GM18508 (cell line): ENCODE results near the gene TMEM232.

ENCODE experiments used
- ATAC-seq: cut with Tn5 transposase; IDR thresholded peaks from one replicate; pipeline ENCODE4 v1.9.1; 2021; ENCODE audit warnings: moderate number of reproducible peaks; ENCODE audit not compliant: insufficient read depth, unreplicated experiment

The TMEM232 gene

GRCh38 chr5:110634475-110634874, 92.0 kb downstream of the TMEM232 start:
- no peak for ATAC-seq

- ATAC-seq = no peak
These were observed 95.2 kb downstream of the TMEM232 start for GRCh38 chr5:110631236-110631635.

- no peak for ATAC-seq
These were observed 96.1 kb downstream of the TMEM232 start for GRCh38 chr5:110630350-110630749.

DNA sequence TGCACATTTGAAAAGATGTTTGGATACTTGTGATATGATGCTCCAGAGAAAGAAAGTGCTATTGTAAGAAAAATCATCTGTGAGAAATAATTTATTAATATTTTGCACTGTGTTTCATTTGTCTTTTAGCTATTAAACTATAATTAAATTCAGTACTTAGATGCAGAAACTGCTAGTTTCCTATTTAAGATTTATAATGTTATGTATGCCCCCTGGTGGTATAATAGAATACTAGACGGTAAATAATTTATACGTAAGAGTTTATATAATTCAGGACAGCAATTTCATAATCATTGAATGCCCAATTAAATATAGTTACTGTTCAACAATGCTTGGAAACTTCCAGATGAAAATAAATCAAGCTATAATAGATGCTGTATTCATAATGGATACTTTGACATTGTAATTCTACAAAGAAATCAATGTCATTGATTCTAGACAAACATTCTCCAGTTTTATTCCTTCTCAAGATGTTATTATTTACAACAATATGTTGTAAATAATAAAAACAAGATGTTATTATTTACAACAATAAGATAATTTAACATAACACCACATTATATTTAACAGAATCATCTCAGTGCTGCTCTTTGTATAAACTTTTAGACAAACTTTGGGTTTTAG, 101.0 kb downstream of the TMEM232 start:
- ATAC-seq = no peak

- ATAC-seq = no peak
These were observed 102.6 kb downstream of the TMEM232 start for GRCh38 chr5:110623874-110624273.

GRCh38 chr5:110618941-110619340, 107.5 kb downstream of the TMEM232 start:
- no peak for ATAC-seq

DNA sequence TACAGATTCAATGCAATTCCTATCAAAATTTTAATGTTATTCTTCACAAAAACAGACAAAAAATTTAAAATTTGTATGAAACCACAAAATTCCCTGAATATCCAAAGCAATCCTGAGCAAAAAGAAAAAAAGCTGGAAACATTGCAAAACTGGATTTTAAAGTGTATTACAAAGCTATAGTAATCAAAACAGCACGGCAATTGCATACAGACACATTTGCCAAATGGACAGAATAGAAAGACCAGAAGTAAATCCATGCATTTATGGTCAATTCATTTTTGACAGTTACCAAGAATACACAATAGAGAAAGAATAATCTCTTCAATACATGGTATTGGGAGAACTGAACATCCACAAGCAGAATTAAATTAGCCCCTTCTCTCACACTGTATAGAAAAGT, 110.5 kb downstream of the TMEM232 start:
- no peak for ATAC-seq

- no peak for ATAC-seq
These were observed 113.7 kb downstream of the TMEM232 start for GRCh38 chr5:110612794-110613247.

DNA sequence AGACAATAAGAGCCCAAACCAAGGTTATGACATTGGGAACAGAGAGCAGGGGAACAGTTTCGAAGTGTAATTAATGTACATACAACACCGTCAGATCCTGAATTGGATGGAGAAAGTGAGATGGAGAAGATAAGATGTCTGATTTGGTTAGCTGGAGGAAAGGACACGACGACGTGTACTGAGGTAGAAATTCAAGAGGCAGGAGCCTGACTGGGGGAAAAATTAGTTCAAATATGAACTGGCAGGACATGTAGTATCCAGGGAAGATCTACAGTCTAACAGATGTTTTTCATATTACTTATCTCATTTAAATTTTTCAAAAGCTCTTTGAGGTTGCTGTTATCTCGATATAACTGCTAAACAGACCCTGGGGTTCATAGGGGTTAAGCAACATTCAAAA, 114.7 kb downstream of the TMEM232 start:
- no peak for ATAC-seq

DNA sequence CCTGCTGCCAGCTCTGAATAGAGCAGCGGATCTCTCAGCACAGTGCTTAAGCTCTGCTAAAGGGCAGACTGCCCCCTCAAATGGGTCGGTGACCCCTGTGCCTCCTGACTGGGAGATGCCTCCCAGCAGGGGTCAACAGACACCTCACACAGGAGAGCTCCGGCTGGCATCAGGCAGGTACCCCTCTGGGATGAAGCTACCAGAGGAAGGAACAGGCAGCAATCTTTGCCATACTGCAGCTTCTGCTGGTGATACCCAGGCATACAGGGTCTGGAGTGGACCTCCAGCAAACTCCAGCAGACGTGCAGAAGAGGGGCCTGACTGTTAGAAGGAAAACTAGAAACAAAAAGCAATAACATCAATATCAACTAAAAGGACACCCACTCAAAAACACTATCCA, 131.6 kb downstream of the TMEM232 start:
- ATAC-seq = no peak

GRCh38 chr5:110590187-110590586, 136.3 kb downstream of the TMEM232 start:
- ATAC-seq = no peak

DNA sequence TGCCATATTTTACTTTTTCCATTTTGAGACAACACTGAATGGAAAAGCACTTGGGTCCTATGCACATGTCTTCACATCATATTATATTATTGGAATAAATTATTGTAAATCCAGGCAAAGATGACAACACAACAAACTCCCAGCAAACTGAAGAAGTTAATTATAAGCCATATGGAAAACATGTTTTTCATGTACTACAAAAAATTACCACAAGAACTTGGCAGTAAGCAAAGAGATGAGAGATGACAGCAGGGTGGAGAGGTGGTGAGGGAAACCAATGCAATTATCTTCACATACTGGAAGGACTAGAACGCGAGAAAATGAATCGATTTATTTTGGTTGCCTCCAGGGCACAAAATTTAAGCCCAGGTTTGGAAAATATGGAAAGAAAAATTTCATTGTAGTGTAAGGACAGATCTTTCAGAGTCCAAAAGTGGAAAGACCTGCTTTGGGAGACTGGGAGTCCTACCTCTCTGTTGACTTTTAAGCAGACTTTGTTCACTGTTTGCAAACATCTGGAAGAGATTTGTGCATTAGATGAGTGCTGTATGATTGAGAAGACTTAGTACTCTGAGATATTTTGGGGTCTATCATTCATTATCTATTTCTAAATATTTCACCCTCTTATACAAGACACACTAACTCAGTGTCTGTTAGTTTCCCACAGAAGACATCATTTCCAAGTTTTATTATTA, 138.0 kb downstream of the TMEM232 start:
- ATAC-seq = no peak

DNA sequence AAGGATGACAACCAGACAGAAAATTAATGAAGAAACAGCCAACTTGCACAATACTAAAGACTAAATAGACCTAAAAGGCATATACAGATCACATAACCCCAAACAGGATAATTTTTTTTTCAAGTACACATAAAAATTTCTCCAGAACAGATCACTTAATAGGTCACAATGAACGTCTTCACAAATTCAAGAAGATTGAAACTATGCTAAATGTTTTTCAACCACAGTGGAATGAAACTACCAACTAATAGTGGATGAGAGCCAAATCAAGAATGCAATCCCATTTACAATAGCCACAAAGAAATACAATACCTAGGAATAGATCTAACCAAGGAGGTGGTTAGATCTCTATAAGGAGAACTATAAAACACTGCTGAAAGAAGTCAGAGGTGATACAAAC, 145.8 kb downstream of the TMEM232 start:
- ATAC-seq = no peak

DNA sequence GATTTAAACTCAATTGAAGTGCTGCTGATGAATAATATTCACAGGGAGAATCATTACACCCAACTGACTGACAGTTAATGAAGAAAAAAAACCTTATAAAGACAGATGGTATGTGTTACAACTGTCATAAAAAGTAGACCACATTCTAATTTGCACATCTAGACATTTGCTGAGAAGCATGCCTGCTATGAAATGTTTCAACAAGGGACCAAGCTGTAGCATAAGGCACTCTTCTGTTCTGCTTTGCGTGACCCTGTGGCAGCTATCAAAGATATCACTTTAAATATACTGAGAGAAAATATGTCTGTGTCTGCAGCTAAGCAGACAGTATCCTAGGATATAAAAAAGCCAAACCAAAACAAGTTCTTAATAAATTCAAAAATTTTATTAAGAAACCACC, 153.7 kb downstream of the TMEM232 start:
- no peak for ATAC-seq

DNA sequence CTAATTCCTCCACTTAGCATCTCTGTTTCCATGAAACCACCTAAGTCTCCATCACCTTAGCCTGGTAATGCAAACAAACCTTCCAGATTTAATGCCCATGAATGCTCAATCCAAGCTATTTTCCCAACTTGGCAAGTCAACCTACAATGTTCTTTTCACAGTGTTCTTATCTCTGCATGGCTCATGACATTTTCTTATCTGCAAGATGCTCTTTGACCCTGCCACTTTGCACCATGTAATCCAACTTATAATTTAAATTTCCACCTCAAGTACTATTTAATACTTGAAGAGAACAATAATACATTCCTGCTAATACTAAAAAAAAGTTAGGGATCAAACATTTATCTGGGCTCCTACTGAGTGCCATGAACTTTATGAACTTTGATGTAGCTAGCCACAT, 164.3 kb downstream of the TMEM232 start:
- ATAC-seq = no peak

DNA sequence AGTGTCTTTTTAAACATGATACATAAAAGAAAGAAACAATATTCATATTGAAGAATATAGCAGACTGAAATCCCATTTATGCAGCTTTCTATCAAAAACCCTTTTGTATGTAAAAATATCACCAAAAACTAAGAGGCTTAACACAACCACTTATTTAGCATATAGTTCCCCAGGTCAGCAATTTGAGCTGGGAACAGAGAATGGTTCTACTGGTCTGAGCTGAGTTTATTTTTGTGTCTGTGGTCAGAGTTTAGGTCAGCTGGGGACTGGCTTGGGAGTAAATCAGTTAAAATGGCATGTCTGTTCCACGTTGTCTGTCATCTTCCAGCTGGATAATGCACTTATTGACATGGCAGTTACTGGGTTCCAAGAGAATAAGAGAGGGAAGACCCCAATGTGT, 165.0 kb downstream of the TMEM232 start:
- ATAC-seq = no peak

DNA sequence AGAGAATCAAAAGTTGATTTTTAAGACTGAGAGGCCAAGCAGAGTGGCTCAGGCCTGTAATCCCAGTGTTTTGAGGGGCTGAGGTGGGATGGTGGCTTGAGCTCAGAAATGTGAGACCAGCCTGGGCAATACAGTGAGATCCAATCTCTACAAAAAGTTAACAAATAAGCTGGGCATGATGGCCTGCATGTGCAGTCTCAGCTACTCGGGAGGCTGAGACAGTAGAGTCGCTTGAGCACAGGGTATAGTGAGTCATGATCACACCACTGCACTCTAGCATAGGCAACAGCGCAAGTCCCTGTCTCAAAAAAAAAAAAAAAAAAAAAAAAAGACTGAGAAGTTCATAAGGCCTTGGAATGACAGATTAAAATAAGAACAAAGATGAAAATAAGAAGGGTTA, 177.2 kb downstream of the TMEM232 start:
- ATAC-seq = no peak

GRCh38 chr5:110548171-110548570, 178.3 kb downstream of the TMEM232 start:
- ATAC-seq = no peak

DNA sequence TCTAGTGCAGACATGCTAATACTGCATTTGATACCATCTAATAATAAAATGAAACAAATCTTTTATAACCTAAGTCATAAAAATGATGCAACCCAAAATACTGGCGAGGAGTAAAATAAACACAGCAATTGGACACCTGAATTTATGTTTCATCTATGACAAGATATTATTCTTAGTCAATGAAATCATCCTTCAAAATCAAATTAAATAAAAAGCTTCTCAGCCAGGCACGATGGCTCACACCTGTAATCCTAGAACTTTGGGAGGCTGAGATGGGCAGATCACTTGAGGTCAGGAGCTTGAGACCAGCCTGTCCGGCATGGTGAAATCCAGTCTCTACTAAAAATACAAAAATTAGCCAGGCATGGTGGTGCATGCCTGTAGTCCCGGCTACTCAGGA, 179.0 kb downstream of the TMEM232 start:
- ATAC-seq = no peak

- ATAC-seq = no peak
These were observed 180.8 kb downstream of the TMEM232 start for GRCh38 chr5:110545716-110546115.

DNA sequence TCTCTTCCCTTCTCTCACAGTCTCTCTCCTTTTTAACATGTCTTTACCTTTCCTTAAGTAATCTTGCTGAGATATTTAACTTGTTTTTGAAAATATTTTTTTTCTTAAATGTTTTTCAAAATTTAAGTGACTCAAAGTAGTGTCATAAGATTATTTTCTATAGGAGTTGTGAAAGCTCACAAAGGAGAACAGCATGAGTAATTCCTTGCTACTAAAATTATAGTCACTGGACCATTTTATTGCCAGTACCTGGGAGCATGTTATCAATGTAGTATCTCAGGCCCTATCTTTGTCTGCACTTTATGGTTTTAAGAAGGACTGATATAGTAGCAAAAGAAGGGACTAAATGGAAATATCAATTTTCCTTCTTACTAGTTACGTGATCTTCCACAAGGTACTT, 181.9 kb downstream of the TMEM232 start:
- no peak for ATAC-seq

GRCh38 chr5:110542949-110543348, 183.5 kb downstream of the TMEM232 start:
- no peak for ATAC-seq
